Measurements from ENCODE around the gene RRBP1.

RRBP1 gene

GRCh38 chr20:17620371-17621228 lies 61.4 kb downstream of the RRBP1 start:
- DNase-seq = no peak

GRCh38 chr20:17619351-17620093 lies 62.5 kb downstream of the RRBP1 start:
- DNase-seq = no peak

GRCh38 chr20:17618673-17619013 lies 63.4 kb downstream of the RRBP1 start:
- DNase-seq = no peak

GRCh38 chr20:17617868-17618672 lies 64.0 kb downstream of the RRBP1 start:
- no peak for DNase-seq

- no peak for DNase-seq
These were observed 64.7 kb downstream of the RRBP1 start for GRCh38 chr20:17617212-17617867.

GRCh38 chr20:17616480-17617211 lies 65.4 kb downstream of the RRBP1 start:
- DNase-seq = no peak

GRCh38 chr20:17615645-17616479 lies 66.2 kb downstream of the RRBP1 start:
- no peak for DNase-seq

- no peak for DNase-seq
These were observed 67.0 kb downstream of the RRBP1 start for GRCh38 chr20:17614812-17615644.

GRCh38 chr20:17614176-17614811 lies 67.7 kb downstream of the RRBP1 start:
- no peak for DNase-seq

GRCh38 chr20:17613328-17614175 lies 68.5 kb downstream of the RRBP1 start:
- DNase-seq = no peak

GRCh38 chr20:17612992-17613327 lies 69.1 kb downstream of the RRBP1 start:
- DNase-seq = no peak

- peak; percentile 31 for DNase-seq
These were observed 69.6 kb downstream of the RRBP1 start for GRCh38 chr20:17612287-17612991.

GRCh38 chr20:17611540-17612286 lies 70.3 kb downstream of the RRBP1 start:
- DNase-seq = no peak

GRCh38 chr20:17611290-17611539 lies 70.8 kb downstream of the RRBP1 start:
- no peak for DNase-seq

GRCh38 chr20:17610566-17611289 lies 71.3 kb downstream of the RRBP1 start:
- no peak for DNase-seq

- DNase-seq = no peak
These were observed 72.1 kb downstream of the RRBP1 start for GRCh38 chr20:17609811-17610377.
